T-cell (primary cell): ENCODE measurements around the gene DDIT4L. TPM values are rescaled to one million over a fixed set of nuclear protein-coding genes. Genes with fewer than 3 reads are reported as not detected.

Source experiments
- ATAC-seq, 4 experiments: fragments of 200-7000 bp in 3 of 4; fragments of 150-1000 bp in 1 of 4; cut with Tn5 transposase; replicated peaks in 1 of 4; 1 replicate in 3 of 4; 2 replicates in 1 of 4; pipeline ENCODE4 v1.10.0; 2021; ENCODE audit warnings: moderate library complexity in 3 of 4, mild to moderate bottlenecking in 2 of 4, moderate number of reproducible peaks in 1 of 4
- CTCF ChIA-PET, 2 donors: fragments of 300-600 bp; sonication (Branson Sonifier 250); formaldehyde crosslinking; loops; one replicate each; lab custom pipeline; 2022; ENCODE audit warnings: antibody characterized with exemption in 2 of 2; lab: Charles Lee
- POLR2A ChIA-PET, 2 donors: fragments of 300-600 bp; sonication (Branson Sonifier 250); formaldehyde crosslinking; loops; one replicate each; lab custom pipeline; 2022; ENCODE audit warnings: antibody characterized with exemption in 2 of 2; lab: Charles Lee
- DNase-seq, 35 experiments: peaks; one replicate each; pipeline versions ENCODE4 v3.0.0 to v3.0.0-alpha.2; 2013 to 2023
- H3K27ac ChIP-seq: one replicate; pipeline ENCODE4 v1.5.1; 2013; ENCODE audit warnings: low read length
- H3K27me3 ChIP-seq, 2 experiments: replicated peaks in 1 of 2; 1 replicate in 1 of 2; 2 replicates in 1 of 2; pipeline versions ENCODE4 v1.6.1 to v1.7.0; 2013; ENCODE audit warnings: low read length in 1 of 2, mixed read lengths in 1 of 2; ENCODE audit not compliant: control insufficient read depth in 2 of 2, insufficient read depth in 2 of 2; ENCODE audit errors: extremely low read depth in 1 of 2
- H3K36me3 ChIP-seq, 2 donors: 1 replicate in 1 of 2; 2 replicates in 1 of 2; pipeline versions ENCODE4 v1.6.1 to v1.7.0; 2013; ENCODE audit warnings: low read length in 1 of 2; ENCODE audit not compliant: control insufficient read depth in 2 of 2, insufficient read depth in 1 of 2; ENCODE audit errors: extremely low read depth in 1 of 2
- H3K4me1 ChIP-seq, 2 experiments: 1 replicate in 1 of 2; 2 replicates in 1 of 2; pipeline versions ENCODE4 v1.6.1 to v1.7.0; 2013; ENCODE audit warnings: low read length in 2 of 2, mixed read lengths in 1 of 2; ENCODE audit not compliant: insufficient read depth in 2 of 2, control insufficient read depth in 1 of 2; ENCODE audit errors: extremely low read depth in 1 of 2
- H3K4me3 ChIP-seq, 2 donors: 1 replicate in 1 of 2; 2 replicates in 1 of 2; pipeline versions ENCODE4 v1.5.1 to v1.7.0; 2013; ENCODE audit warnings: mild to moderate bottlenecking in 2 of 2, low read length in 1 of 2, moderate library complexity in 1 of 2; ENCODE audit not compliant: control insufficient read depth in 1 of 2; ENCODE audit errors: extremely low read depth in 1 of 2
- H3K9me3 ChIP-seq: 2 replicates; pipeline ENCODE4 v1.7.0; 2013
- H3K27ac Mint-ChIP-seq, 2 donors: one replicate each; pipeline ENCODE4 v1.8.0; 2020 to 2021; ENCODE audit warnings: mild to moderate bottlenecking in 2 of 2, mixed read lengths in 2 of 2
- H3K27me3 Mint-ChIP-seq, 2 donors: one replicate each; pipeline ENCODE4 v1.8.0; 2021 to 2022; ENCODE audit warnings: mixed read lengths in 2 of 2
- H3K36me3 Mint-ChIP-seq: one replicate; pipeline ENCODE4 v1.8.0; 2021; ENCODE audit warnings: mixed read lengths
- H3K4me1 Mint-ChIP-seq, 3 donors: one replicate each; pipeline ENCODE4 v1.8.0; 2020 to 2022; ENCODE audit warnings: mixed read lengths in 3 of 3, mild to moderate bottlenecking in 1 of 3
- H3K4me3 Mint-ChIP-seq, 3 donors: one replicate each; pipeline ENCODE4 v1.8.0; 2020 to 2022; ENCODE audit warnings: mild to moderate bottlenecking in 3 of 3, mixed read lengths in 3 of 3, moderate library complexity in 3 of 3
- H3K9me3 Mint-ChIP-seq, 3 donors: one replicate each; pipeline ENCODE4 v1.8.0; 2020 to 2022; ENCODE audit warnings: mixed read lengths in 3 of 3
- WGBS: methylation state at CpG from one replicate; pipeline ENCODE4 v1.1.5; 2013; ENCODE audit warnings: missing lambda C conversion rate; ENCODE audit not compliant: insufficient coverage; 5-methylcytosine and 5-hydroxymethylcytosine counted together
- total RNA-seq, 35 experiments: library from RNA in 6 of 35; stranded (reverse) in 6 of 35; fragments of 120-200 nt in 1 of 35; gene quantifications; one replicate each; pipeline versions ENCODE4 v1.2.1 to v1.2.4 and lab custom pipeline; 2013 to 2026

DDIT4L gene
- total RNA-seq, 5 donors from 2014 or later (not counting 1 experiment from before 2014, with no cell fraction given): 0.13 to 0.19 (median 0.13) TPM; not detected in 2

DNA sequence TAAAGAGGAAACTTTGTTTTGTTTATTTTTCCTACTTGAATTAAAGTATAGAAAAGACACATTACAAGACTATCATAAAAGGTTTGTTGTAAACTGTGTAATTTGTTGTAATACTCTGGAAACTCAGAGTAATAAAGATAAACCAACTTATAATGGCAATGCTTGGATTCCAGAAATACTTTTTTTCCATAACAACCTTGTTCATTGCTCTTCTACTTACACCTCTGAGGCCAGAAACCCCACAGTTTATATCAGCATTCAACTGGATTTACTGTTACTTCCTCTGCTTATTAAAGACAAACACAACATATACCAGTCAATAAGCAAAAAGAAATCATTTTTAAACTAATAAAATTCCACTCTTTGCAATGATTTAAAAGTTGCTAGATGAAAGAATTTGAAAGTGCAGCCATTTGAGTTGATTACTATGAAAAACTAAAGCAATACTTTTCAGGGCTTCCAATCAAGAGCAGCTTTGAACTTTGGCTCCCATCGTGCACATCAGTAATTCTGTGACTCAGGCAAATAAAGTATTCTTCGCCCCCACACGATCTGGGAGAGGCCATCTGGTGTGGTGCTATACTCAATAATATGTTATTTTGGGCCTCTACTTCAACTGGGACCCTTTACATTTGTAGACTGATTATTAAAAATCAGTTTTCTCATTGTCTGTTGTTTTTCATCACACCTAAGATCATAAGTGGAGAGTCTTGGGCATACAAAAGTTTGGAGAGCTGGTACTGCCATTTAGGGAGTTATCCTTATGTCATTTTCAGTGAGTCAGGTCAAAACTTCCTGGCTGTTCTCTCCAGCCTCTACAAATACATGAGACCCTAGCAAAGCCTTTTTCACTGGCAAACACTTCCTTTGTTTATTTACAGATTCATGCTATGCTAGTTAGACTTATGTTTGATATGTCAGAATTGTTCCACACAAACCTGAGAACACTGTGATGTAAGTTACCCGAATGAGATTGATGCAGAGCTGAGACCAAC is 20.5 kb downstream of the DDIT4L start:
- no peak for ATAC-seq
- WGBS: 80% methylated on average over 1 of the region's 4 CpGs
- H3K9me3 Mint-ChIP-seq: no peaks in the 10 kb centered on the region

DNA sequence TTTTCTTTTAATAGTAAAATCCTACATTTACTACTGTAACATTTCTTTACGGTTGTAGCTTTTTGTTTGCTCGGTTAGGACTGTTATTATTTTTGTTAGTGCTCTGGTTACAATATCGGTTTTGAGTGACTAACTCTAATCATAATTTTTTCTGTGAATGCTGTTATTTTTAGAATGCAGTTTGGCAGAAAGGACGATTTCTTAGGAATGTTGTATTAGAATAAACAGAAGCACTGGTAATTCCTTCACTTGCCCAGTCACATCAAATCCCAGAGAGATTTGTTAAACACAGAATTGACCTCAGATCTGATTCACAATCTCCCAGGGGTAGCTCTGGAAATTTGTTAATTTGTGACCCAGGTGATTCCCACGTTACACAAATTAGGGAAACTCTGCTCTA is 21.7 kb downstream of the DDIT4L start:
- Histone ChIP-seq H3K27me3 (no peaks in the 10 kb centered on the region), H3K4me1 (peaks cover 0 to 2% of the 10 kb centered on the region in 2 experiments), H3K36me3 (no peaks in the 10 kb centered on the region), H3K4me3 (no peak overlapping the region), H3K9me3 (no peaks in the 10 kb centered on the region), H3K27ac (no peak overlapping the region)
- peaks cover 0 to 7% of the 10 kb centered on the region in 2 donors for H3K27me3 Mint-ChIP-seq
- peaks cover 0 to 9% (median 5%) of the 10 kb centered on the region in 3 donors for H3K4me1 Mint-ChIP-seq
- ATAC-seq (no peak), DNase-seq (no peak)
- no peaks in the 10 kb centered on the region for H3K9me3 Mint-ChIP-seq
- H3K36me3 Mint-ChIP-seq: no peaks in the 10 kb centered on the region
- H3K27ac Mint-ChIP-seq: no peak overlapping the region
- ChIA-PET POLR2A (no interaction called here), CTCF (no interaction called here)
- no CpG with 5 or more reads among the region's 5 CpGs for WGBS
- H3K4me3 Mint-ChIP-seq: no peak overlapping the region

More for the DNA sequence above, 20.5 kb downstream of the DDIT4L start:
- no peak overlapping the region for H3K4me3 Mint-ChIP-seq
- DNase-seq: no peak
- CTCF ChIA-PET: interaction anchor here in 1 of 2 donors (0.6 kb wide), 1 partner anchor 100 kb away, joined by 5 read pairs; no protein-coding TSS in a partner anchor
- H3K27ac Mint-ChIP-seq: no peak overlapping the region
- Histone ChIP-seq H3K27ac (no peak overlapping the region), H3K4me1 (peaks cover 0 to 2% of the 10 kb centered on the region in 2 experiments), H3K9me3 (no peaks in the 10 kb centered on the region), H3K36me3 (no peaks in the 10 kb centered on the region), H3K27me3 (no peaks in the 10 kb centered on the region), H3K4me3 (no peak overlapping the region)
- POLR2A ChIA-PET: no interaction called here
- H3K27me3 Mint-ChIP-seq: peaks cover 0 to 7% of the 10 kb centered on the region in 2 donors
- no peaks in the 10 kb centered on the region for H3K36me3 Mint-ChIP-seq
- H3K4me1 Mint-ChIP-seq: peaks cover 0 to 9% (median 5%) of the 10 kb centered on the region in 3 donors

DNA sequence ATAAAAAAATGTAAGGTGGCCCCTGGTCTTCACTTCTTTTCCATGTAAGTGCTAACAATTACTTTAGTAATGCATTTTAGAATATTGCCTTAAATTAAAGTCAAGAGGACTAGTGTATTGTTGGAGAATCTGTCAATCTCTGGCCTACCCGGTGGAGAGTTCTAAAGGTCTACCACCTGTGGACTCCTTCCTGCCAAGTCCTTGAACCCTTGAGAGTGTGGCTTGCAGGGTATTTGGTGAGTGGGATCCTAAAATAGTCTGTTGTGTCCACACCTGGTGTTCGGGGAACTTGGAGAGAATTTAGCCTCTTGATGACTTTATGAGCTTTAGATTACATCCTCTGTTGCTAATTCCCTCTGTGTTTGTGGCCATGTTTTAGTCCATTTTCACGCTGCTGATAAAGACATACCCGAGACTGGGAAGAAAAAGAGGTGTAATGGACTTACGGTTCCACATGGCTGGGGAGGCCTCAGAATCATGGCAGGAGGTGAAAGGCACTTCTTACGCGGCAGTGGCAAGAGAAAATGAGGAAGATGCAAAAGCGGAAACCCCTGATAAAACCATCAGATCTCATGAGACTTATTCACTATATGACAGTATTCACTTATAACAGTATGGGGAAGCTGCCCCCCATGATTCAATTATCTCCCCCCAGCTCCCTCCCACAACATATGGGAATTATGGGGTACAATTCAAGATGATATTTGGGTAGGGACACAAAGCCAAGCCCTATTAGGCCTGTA is 23.8 kb downstream of the DDIT4L start:
- H3K36me3 Mint-ChIP-seq: no peaks in the 10 kb centered on the region
- Histone ChIP-seq H3K4me1 (peaks cover 0 to 2% of the 10 kb centered on the region in 2 experiments), H3K27ac (no peak overlapping the region), H3K9me3 (no peaks in the 10 kb centered on the region), H3K36me3 (no peaks in the 10 kb centered on the region), H3K4me3 (no peak overlapping the region), H3K27me3 (no peaks in the 10 kb centered on the region)
- POLR2A ChIA-PET: no interaction called here
- H3K4me3 Mint-ChIP-seq: no peak overlapping the region
- H3K9me3 Mint-ChIP-seq: peaks cover 3 to 8% (median 6%) of the 10 kb centered on the region in 3 donors
- 74% methylated on average over 6 of the region's 8 CpGs for WGBS
- ATAC-seq (no peak), DNase-seq (no peak)
- peaks cover 0 to 7% of the 10 kb centered on the region in 2 donors for H3K27me3 Mint-ChIP-seq
- no peak overlapping the region for H3K27ac Mint-ChIP-seq
- H3K4me1 Mint-ChIP-seq: peaks cover 0 to 9% (median 5%) of the 10 kb centered on the region in 3 donors
- CTCF ChIA-PET: no interaction called here

DNA sequence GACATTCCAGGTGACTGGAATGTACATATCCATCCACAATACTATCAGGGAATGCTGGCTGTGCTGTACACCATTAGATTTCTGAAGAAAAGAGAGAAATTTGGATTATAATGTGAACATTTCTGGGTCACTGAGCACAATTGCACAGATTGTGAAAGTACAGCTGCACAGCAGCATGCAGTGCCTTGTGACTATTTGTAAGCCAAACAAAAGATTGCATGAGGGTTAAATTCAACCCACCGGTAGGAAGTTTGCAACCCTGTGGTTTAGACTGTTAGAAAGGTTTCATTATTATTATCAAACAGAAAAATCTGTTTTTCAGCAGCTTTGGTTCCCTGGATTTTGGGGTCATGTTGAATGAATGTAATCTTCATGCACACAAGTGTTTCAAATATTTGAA is 24.5 kb downstream of the DDIT4L start:
- H3K4me3 Mint-ChIP-seq: no peak overlapping the region
- H3K36me3 Mint-ChIP-seq: no peaks in the 10 kb centered on the region
- CTCF ChIA-PET: no interaction called here
- H3K36me3 ChIP-seq: no peaks in the 10 kb centered on the region
- WGBS: no CpG with 5 or more reads among the region's 1 CpG
- H3K4me1 ChIP-seq: peaks cover 0 to 2% of the 10 kb centered on the region in 2 experiments
- no peaks in the 10 kb centered on the region for H3K9me3 ChIP-seq
- no peak overlapping the region for H3K27ac ChIP-seq
- H3K27me3 ChIP-seq: no peaks in the 10 kb centered on the region
- peaks cover 0 to 9% (median 5%) of the 10 kb centered on the region in 3 donors for H3K4me1 Mint-ChIP-seq
- DNase-seq (no peak), ATAC-seq (no peak)
- no peak overlapping the region for H3K27ac Mint-ChIP-seq
- H3K9me3 Mint-ChIP-seq: peaks cover 3 to 13% (median 8%) of the 10 kb centered on the region in 3 donors
- no peak overlapping the region for H3K4me3 ChIP-seq
- POLR2A ChIA-PET: no interaction called here
- peaks cover 0 to 7% of the 10 kb centered on the region in 2 donors for H3K27me3 Mint-ChIP-seq

DNA sequence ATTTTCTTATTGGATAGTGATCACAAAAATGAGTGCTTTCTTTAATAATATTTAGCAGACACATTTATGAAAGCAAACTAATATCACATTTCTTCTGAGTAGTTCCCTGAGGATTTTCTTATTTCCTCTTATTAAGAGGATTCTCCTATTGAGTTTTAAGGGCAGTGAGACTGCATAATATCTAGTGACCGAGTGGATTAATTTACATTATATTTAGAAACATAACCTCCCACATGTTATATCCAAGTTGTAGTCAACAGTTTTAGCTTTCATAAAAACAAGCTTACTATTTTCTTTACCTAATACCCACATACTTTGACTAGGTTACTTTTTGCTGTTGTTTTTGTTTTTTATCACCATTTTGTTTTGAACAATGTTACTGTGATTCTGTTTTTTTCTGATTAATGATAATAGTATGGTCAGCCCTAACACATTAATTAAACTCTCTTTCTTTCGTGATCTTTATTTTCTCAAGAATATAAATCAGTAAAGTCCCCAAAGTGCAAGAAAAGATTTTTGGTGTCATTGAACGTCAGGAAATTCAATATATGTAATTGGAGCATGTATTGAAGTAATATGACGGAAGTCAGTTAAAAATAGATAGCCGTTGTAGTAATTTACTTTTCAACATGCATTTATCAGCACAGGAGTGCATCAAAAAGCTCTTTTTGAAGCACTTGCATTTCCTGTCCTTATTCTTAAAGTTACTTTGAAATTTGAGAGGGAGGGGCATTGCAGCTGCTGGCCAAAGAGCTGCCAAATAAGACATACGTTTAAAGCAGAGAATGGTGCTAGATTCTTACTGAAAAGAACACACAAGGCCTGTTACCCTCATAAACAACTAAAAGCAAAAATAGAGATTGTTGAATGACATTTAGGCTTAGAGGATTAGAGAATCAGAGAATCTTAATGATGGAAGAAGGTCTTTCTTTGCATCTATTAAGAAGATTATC is 25.2 kb downstream of the DDIT4L start:
- H3K36me3 ChIP-seq: no peaks in the 10 kb centered on the region
- POLR2A ChIA-PET: no interaction called here
- H3K9me3 ChIP-seq: no peaks in the 10 kb centered on the region
- no peaks in the 10 kb centered on the region for H3K27me3 ChIP-seq
- WGBS: no CpG with 5 or more reads among the region's 6 CpGs
- ATAC-seq: no peak
- Mint-ChIP-seq H3K27me3 (peaks cover 2 to 9% of the 10 kb centered on the region in 2 donors), H3K36me3 (no peaks in the 10 kb centered on the region), H3K4me3 (no peak overlapping the region), H3K27ac (peak overlapping the region in 1 of 2 donors; percentile 9), H3K4me1 (peaks cover 0 to 9% (median 5%) of the 10 kb centered on the region in 3 donors), H3K9me3 (peaks cover 3 to 18% (median 8%) of the 10 kb centered on the region in 3 donors)
- no peak for DNase-seq
- H3K4me3 ChIP-seq: no peak overlapping the region
- CTCF ChIA-PET: interaction anchor here in 1 of 2 donors (1.8 kb wide), 1 partner anchor 71 kb away, joined by 5 read pairs; no protein-coding TSS in a partner anchor
- no peak overlapping the region for H3K27ac ChIP-seq
- peaks cover 0 to 2% of the 10 kb centered on the region in 2 experiments for H3K4me1 ChIP-seq
